Choroid plexus epithelial cell (primary cell): ENCODE data around the gene CHN2.

Experiments
- DNase-seq: peaks from one replicate; pipeline ENCODE4 v3.0.0-alpha.2; 2010; ENCODE audit warnings: low read depth
- H3K4me3 ChIP-seq: 2 replicates; pipeline ENCODE4 v1.5.1; 2011; ENCODE audit warnings: low read depth, mild to moderate bottlenecking, control low read depth, low read length, moderate library complexity
- TF ChIP-seq, protein P1 (sequence below): conservative IDR thresholded peaks from 2 replicates; pipeline ENCODE4 v1.5.1; 2011; ENCODE audit warnings: low read depth, mild to moderate bottlenecking, control low read depth, inconsistent platforms, low read length, moderate library complexity

The CHN2 gene

DNA sequence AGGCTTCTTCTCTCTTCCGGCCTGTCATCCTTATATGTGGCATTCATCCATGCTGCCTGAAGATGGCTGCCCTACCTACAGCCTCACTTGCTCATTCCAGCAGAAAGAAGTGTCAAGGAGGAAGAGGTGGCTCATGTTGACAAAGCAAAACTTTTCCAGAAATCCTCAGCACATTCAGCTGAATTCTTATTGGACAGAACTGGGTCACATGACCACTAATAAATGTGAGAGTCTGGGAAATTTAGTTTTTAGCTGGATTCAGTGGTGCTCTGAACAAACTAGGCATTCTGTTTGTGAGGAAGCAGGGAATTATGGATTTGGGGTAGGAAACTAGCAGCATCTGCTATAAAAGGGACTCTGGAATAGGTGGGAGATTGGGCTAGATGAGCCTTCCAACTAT lies 58.6 kb downstream of the CHN2 start:
- no peak for DNase-seq
- H3K4me3 ChIP-seq: no peak overlapping the region
- TF ChIP-seq, protein P1, sequence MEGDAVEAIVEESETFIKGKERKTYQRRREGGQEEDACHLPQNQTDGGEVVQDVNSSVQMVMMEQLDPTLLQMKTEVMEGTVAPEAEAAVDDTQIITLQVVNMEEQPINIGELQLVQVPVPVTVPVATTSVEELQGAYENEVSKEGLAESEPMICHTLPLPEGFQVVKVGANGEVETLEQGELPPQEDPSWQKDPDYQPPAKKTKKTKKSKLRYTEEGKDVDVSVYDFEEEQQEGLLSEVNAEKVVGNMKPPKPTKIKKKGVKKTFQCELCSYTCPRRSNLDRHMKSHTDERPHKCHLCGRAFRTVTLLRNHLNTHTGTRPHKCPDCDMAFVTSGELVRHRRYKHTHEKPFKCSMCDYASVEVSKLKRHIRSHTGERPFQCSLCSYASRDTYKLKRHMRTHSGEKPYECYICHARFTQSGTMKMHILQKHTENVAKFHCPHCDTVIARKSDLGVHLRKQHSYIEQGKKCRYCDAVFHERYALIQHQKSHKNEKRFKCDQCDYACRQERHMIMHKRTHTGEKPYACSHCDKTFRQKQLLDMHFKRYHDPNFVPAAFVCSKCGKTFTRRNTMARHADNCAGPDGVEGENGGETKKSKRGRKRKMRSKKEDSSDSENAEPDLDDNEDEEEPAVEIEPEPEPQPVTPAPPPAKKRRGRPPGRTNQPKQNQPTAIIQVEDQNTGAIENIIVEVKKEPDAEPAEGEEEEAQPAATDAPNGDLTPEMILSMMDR: no peak

DNA sequence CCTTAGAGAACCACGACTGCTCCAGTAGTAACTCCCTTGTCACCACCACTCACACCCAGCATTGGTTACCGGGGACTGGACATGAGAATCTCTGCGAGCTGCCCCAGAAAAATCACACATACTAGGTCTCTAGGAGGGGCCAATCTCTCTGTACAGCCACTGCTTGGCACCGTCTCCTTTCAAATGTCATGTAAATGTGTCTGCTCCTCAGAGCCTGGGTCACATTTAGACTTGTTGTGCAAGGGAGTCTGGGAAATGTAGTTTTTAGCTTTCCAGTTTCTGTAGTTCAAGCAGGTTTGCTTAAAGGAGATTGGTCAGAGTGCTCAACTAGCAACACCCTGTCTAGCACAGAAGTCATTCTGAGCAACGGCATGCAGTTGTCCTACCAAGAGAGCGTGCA lies 60.0 kb downstream of the CHN2 start:
- TF ChIP-seq, protein P1: no peak
- DNase-seq: peak; percentile 33
- no peak overlapping the region for H3K4me3 ChIP-seq

DNA sequence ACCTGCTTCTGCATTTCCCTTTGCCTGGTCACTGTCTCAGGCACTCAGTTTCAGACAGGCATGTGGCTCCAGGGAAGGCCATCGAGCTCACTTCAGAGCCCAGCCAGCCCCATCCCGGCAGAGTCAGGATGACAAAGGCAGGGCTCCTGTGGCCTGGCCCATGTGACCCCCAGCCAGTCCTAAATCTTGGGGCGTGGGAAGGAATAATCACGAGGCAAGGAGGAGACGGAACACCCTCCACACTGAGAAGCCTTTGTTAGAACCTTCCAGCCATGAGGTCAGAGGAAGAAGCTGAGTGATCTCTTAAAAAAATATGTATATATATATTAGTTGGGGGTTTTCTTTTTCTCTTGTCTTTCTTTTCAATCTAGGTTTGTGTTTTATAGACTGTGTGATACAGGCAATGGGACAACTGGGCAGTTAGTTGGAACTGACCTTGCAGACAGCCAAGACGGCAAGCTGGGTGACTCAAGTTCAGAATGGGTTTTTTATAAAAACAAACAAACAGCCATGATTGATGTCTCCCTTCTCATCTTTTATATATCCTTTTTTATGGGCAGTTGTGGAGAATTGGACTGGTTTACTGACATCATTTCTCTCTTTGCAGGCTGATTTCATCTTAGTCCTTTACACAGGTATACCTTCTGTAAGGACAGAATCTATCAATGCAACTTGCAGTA lies 60.8 kb downstream of the CHN2 start:
- H3K4me3 ChIP-seq: no peak overlapping the region
- DNase-seq: no peak
- TF ChIP-seq, protein P1: no peak

DNA sequence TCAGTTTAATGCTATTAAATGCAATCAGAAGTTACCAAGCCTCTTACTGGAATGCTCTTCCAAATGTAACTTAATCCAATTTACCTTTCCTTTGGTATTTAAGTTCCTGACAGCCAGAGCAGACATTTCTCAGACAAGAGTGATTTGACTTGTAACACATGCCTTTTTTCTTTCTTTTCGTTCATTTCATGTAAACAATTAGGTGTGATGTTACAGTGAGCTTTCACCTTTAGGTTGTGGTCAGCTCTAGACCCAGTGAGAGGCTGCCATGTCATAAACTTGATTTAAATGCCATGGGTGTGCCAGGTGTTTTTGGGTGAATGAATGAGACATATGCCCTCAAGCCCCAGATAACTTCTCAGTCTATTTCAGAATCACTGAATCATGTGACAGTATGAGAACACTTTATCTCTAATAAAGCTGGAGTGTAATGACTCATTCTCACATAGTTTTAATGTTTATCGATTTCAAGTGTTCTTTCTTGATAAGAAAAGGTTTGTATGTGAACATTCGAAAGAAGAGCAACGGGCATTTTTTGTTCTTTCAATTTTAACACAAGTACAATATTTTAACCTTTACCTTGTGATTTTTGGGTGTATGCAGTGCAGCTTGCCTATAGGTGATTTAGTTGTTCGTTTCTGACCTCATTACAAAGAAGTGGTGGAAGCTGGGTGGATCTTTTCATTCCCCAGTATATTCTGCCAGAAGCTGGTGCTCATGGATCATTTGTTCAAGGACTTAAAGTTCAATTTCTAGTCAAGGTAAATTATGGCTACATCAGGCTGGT lies 61.5 kb downstream of the CHN2 start:
- TF ChIP-seq, protein P1: no peak
- DNase-seq: peak; percentile 42

DNA sequence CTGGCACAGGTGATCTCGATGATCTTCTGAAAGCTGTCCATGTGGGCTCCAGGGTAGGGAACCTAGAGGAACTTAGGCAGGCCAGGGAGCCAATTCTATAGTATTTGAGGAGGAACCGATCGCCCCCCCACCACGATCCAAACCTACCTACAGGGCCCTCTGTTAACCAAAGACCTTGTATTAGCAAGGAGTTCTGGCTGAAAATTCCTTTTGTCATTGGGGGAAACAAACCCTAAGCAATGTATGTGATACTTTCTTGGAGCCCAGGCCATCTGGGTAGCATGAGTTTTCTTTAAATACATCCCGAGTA lies 62.1 kb downstream of the CHN2 start:
- TF ChIP-seq, protein P1: no peak
- DNase-seq: no peak
- no peak overlapping the region for H3K4me3 ChIP-seq

More for the DNA sequence above, 61.5 kb downstream of the CHN2 start:
- H3K4me3 ChIP-seq: no peak overlapping the region

DNA sequence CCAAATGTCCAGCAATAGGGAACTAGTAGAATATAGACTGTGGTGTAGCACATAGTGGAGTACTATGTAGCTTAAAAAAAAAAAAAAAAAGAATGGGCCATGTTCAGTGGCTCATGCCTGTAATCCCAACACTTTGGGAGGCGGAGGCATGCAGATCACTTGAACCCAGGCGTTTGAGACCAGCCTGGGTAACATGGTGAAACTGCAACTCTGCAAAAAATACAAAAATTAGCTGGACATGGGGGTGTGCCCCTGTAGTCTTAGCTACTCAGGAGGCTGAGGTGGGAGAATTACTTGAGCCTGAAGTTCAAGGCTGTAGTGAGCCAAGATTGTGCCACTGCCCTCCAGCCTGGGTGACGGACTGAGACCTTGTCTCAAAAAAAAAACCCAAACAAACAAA lies 64.4 kb downstream of the CHN2 start:
- no peak overlapping the region for H3K4me3 ChIP-seq
- TF ChIP-seq, protein P1: no peak
- no peak for DNase-seq
